ENCODE measurements around the gene TEK.

Gene TEK

GRCh38 chr9:27184556-27185351 is 75.7 kb downstream of the TEK start:
- no peak overlapping the region for H3K27ac ChIP-seq
- DNase-seq (ENCODE audit: low spot score), result no peak
- no peak overlapping the region for H3K4me3 ChIP-seq
- no peak for TF ChIP-seq CTCF (IDR thresholded peaks at IDR 0.05)

GRCh38 chr9:27188426-27188825 is 79.4 kb downstream of the TEK start:
- DNase-seq (ENCODE audit: low spot score), result no peak
- H3K27ac ChIP-seq, result no peak overlapping the region
- no peak for TF ChIP-seq CTCF (IDR thresholded peaks at IDR 0.05)
- H3K4me3 ChIP-seq, result no peak overlapping the region

GRCh38 chr9:27189426-27189825 is 80.4 kb downstream of the TEK start:
- no peak for DNase-seq (ENCODE audit: low spot score)
- Histone ChIP-seq H3K4me3 (no peak overlapping the region), H3K27ac (no peak overlapping the region)
- TF ChIP-seq CTCF (IDR thresholded peaks at IDR 0.05), result no peak

GRCh38 chr9:27192291-27192960 is 83.4 kb downstream of the TEK start:
- no peak for DNase-seq (ENCODE audit: low spot score)
- H3K27ac ChIP-seq, result peak overlapping the region; percentile 1 to 86
- H3K4me3 ChIP-seq, result peak overlapping the region; percentile 38
- TF ChIP-seq CTCF (IDR thresholded peaks at IDR 0.05), result no peak

- no peak for TF ChIP-seq CTCF (IDR thresholded peaks at IDR 0.05)
- DNase-seq (ENCODE audit: low spot score), result no peak
- H3K4me3 ChIP-seq, result no peak overlapping the region
- H3K27ac ChIP-seq, result peak overlapping the region in 1 of 2 donors; percentile 46
Observed at GRCh38 chr9:27193886-27194285, 84.9 kb downstream of the TEK start.

- TF ChIP-seq CTCF (IDR thresholded peaks at IDR 0.05), result no peak
- DNase-seq (ENCODE audit: low spot score), result no peak
- Histone ChIP-seq H3K27ac (peak overlapping the region in 1 of 2 donors; percentile 81), H3K4me3 (peak overlapping the region; percentile 34)
Observed at GRCh38 chr9:27194401-27195091, 85.5 kb downstream of the TEK start.
